ENCODE data around the gene TSHZ1. TPM values are rescaled to one million over a fixed set of nuclear protein-coding genes. Genes with fewer than 3 reads are reported as not detected.

TSHZ1 gene
- total RNA-seq, 1 donor, result 13.1 TPM

DNA sequence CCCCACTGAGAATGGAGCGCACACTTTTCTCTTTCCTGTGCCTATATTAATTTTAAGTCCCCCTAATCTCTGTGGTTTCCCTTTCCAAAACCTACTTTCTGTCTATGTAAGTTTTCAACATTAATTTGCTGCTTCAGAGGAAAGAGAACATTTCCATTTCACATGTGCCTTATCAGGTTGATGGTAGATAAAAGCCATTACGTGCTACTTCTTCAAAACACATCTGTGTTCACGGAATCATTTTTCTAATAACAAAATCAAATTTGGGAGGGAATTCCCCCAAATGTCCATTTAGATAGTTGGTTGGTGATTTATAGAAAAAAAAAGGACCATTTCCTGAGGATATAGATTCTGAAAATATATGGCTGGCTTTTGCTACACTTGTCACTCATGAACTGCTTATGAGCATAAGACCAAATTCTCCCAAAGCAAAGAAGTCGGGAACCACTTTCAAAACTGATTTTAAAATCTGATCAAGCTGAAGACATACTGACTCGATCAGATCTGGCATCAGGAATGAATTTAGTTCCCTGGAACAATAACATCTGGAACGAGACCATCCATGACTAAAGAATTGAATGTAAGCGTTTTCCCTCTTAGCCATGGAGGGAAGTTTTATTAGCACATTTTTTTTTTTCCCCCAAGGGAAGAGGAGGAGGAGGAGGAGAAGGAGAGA, 9.9 kb upstream of the TSHZ1 start:
- Histone ChIP-seq H3K4me3 (ENCODE audit: low read length) (no peak overlapping the region), H3K4me1 (ENCODE audit: insufficient read depth, low read length) (peaks cover 15% of the 10 kb centered on the region)

DNA sequence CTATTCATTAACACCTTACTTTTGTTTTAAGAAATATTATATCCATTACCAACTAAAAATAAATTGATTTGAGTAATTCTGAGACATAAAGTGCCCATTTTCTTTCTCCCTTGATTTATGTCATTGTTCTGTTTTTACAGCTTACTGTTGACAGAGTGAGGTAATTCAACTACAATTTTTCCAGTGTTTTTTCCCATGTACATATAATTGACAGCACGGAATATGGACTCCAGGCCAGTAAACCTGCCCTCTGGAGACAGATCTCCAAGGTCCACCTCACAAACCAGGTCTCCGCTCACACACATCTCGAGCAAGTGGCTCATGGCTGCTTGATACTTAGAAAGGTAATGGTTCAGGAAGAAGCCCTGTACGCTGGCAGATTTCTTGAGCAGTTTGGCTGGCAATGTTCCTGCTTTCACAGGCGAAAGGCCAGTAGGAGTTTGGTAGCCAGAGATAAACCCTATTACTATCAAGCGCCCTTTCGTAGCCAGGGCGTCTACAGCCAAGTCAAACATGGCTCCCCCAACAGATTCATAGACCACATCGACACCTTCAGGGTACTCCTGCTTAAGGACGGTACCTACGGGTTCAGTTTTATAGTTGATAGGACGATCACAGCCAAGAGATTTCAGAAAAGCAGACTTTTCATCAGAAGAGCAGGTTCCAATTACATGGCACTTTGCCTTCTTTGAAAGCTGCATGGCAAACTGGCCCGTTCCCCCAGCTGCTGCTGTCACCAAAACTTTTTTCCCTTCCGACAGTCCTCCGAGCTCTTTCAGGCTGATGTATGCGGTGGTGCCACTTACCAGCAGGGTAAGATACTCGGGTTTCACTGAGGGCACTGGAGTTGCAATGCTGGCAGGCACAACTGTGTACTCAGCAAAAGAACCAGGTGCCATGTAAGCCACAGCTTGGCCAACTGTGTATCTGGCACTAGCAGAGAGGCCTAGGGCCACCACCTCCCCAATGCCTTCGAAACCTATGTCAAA, 9.0 kb upstream of the TSHZ1 start:
- H3K27me3 ChIP-seq (ENCODE audit: insufficient read depth, low read length), result peaks cover 12% of the 10 kb centered on the region
- H3K4me1 ChIP-seq (ENCODE audit: insufficient read depth, low read length), result peaks cover 18% of the 10 kb centered on the region
- no peaks in the 10 kb centered on the region for H3K9me3 ChIP-seq (ENCODE audit: low read depth, low read length)
- H3K4me3 ChIP-seq (ENCODE audit: low read length), result no peak overlapping the region

More for the DNA sequence above, 9.9 kb upstream of the TSHZ1 start:
- Histone ChIP-seq H3K27me3 (ENCODE audit: insufficient read depth, low read length) (peaks cover 9% of the 10 kb centered on the region), H3K9me3 (ENCODE audit: low read depth, low read length) (no peaks in the 10 kb centered on the region)

DNA sequence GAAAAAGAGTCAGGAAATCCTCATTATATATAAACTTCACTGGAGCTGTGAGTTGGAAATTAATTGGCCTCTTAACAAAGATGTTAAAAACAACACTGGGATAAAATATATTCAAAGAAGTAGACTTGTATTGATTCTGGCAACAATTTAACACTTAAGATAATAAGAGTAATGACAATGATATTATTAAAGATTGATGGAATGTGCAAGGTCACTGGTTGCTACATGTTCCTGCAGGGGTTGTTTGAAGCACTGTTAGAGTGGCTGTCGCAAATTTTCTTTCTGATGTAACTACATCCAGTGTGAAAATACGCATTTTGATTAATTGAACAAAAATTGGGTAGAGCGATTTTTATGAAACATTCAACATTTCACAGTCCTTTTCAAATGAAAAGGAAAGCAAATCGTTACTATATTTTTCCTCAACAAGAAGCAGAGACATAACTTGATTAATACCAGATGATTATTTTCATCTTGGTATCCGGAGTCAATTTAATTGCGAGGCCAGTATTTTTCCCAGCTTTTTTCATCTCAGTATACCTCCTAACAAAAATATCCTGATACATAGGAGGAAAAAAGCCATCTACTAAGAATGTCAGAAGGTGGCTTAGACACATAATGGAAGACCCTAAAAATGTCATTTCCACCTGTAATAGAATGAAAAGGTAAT, 7.8 kb upstream of the TSHZ1 start:
- Histone ChIP-seq H3K4me1 (ENCODE audit: insufficient read depth, low read length) (peaks cover 31% of the 10 kb centered on the region), H3K27me3 (ENCODE audit: insufficient read depth, low read length) (peaks cover 12% of the 10 kb centered on the region), H3K4me3 (ENCODE audit: low read length) (no peak overlapping the region), H3K9me3 (ENCODE audit: low read depth, low read length) (no peaks in the 10 kb centered on the region)

DNA sequence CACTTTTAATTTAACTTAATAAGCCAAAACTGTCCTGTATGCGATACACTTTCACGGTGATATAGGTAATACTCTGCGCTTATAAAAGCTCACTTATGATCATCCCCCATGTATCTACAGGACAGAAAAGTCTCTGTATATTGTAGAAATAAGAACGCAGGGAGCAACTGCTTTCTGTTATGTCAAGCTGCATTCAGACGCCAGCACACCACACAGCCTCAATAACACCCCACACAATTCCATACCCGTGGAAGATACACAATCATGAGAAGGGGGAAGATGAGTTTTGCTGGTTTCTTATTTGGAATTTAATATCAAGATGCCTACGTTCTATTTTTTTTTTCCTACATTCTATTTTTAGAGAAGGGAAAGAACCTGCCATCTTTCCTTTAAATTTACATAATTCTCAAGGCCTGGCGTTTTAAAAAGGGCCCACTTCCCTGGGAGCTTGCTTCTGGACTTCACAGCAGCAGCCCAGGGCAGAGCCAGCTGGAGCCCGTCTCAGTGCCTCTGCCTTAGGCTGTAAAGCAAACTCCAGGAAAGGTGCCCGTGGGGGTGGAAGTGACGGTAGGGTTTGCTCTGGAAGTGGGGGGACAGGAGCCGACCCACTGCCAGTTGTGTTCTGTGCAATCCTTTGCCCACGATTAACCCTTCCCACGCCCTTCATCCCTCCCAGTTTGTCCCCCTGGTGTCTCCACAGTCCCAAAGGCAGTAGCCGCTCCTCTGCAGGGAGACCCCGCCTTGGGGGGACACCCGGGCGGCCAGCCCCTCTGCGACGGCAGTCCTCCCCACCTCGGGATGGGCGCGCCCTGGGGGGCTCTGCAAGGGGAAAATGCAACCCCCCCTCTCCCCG, 7.0 kb upstream of the TSHZ1 start:
- H3K27me3 ChIP-seq (ENCODE audit: insufficient read depth, low read length), result peaks cover 12% of the 10 kb centered on the region
- H3K9me3 ChIP-seq (ENCODE audit: low read depth, low read length), result no peaks in the 10 kb centered on the region
- no peak overlapping the region for H3K4me3 ChIP-seq (ENCODE audit: low read length)
- peaks cover 34% of the 10 kb centered on the region for H3K4me1 ChIP-seq (ENCODE audit: insufficient read depth, low read length)

DNA sequence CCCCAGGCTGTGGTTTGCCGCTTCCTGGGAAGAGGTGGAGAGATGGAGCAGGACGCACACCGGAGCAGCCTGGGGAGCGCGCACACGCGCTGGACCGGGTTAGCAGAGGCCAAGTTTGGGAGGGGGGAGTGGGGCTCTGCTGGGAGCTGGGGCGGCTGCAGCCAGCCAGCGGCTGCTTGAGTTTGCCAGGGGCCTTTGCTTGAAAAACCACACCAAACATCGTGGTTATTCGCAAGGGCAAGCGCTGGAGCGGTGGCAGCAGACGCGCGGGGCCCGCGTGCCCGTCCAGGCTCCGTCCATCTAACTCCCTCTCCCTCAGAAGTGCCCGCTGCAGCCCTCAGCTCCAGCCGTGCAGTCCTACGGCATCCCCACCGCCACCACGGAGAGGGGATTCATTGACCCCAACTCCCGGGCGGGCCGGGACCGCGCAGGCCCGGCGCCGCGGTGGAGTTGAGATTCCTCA, 6.3 kb upstream of the TSHZ1 start:
- Histone ChIP-seq H3K9me3 (ENCODE audit: low read depth, low read length) (no peaks in the 10 kb centered on the region), H3K27me3 (ENCODE audit: insufficient read depth, low read length) (peaks cover 12% of the 10 kb centered on the region), H3K4me1 (ENCODE audit: insufficient read depth, low read length) (peaks cover 34% of the 10 kb centered on the region), H3K4me3 (ENCODE audit: low read length) (no peak overlapping the region)

DNA sequence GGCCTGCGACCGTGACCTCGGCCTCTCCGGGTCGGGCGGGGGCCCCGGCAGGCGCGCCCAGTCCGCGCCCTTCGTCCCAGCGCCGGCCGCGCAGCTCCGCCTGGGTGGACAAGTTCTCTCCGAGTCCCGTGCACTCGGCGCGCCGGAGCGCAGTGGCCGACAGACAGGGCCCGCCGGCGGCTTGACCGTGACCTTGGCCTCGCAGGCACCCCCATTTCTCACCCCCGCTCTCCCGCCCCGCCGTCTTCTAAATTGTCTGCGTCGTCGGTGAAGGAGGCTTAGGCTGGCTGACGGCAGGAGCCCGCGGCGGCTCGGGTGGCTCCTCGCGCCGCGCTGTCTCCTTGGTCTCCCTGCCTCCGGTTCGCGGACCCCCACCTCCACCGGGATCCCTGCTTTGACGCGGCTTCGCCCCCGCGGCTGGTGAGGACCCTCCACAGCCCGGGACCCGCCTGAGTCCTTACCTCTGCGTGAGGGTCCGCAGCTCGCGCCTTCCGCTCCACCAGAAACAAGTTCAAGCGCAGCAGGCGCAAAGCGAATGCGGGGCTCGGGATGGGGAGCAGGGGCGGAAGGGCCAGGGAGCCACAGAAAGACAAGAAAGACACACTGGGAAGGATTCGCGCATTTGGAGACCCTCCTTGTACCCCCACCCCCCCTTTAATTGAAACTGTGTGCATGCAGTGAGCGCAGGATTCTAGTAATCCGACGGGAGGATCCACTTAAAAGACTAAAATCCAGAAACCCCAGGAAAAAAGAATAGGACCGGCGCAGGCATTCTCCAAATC, 5.7 kb upstream of the TSHZ1 start:
- Histone ChIP-seq H3K27me3 (ENCODE audit: insufficient read depth, low read length) (peaks cover 12% of the 10 kb centered on the region), H3K4me1 (ENCODE audit: insufficient read depth, low read length) (peaks cover 36% of the 10 kb centered on the region), H3K4me3 (ENCODE audit: low read length) (no peak overlapping the region), H3K9me3 (ENCODE audit: low read depth, low read length) (no peaks in the 10 kb centered on the region)

DNA sequence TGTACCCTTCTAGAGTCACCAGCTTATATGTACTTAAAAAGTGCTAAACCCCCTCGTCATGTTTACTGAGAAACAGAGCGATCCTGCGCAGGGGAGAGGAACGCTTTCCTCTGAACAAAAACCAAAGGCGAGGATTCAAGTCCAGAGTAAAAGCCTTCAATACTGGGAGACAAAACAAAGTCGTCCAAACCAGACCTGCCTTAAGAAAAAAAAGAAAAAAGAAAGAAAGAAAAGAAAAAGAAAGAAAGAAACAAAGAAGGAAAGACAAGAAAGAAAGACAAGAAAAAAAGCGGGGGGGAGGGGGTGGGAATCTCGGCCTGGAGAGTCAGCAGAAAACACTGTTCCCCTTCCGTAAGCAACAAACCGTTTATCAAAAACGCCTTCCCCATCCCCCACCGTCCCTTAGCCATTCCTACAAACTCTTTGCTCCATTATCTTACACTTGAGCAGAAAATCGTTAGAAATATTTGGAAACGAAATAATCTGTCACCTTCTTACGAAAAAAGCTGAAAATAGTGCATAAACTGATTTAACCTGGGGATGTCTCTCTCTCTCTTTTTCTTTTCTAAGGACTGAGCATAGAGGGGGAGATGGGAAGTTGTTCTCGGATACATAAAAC, 5.0 kb upstream of the TSHZ1 start:
- H3K4me1 ChIP-seq (ENCODE audit: insufficient read depth, low read length), result peaks cover 40% of the 10 kb centered on the region
- no peaks in the 10 kb centered on the region for H3K9me3 ChIP-seq (ENCODE audit: low read depth, low read length)
- no peak overlapping the region for H3K4me3 ChIP-seq (ENCODE audit: low read length)
- H3K27me3 ChIP-seq (ENCODE audit: insufficient read depth, low read length), result peaks cover 12% of the 10 kb centered on the region

DNA sequence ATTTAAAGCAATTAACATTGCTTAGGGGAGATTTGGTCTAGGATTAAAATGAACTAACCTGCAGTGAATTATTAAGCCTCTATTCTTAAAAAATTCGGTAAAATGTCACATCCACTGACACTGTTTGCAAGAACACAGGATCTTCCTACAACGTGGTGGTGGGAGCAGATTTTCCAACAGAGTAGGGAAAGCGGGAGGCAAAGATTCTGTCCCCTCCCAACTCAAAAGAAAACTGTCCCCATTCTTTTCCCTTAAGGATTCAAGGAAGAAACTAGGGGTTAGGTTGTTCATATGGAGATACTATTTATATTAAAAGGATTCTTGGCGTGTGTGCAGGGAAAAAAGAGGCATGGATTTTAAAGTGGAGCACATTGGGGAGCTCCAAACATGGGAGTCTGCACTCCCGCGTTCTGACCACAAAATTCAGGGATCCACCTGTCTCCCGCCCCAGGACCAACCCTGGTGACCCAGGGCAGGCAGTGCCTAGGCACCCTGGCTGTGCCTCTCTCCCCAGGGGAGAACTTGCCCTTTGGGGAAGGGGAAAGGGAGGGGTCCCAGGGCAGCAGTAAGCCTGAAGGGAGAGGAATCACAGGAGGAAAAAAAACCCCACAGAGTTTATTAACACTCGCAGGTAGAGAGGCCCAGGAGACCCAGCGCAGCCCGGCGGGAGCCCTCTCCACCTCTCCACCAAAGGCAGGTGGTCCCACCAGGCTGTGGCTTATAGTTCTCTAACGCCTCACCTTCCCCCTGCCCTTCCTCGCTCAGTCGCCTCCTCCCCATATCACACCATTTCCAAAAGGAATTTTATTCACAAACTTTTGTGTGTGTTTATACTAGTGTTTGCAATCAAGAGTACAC, 3.9 kb upstream of the TSHZ1 start:
- H3K9me3 ChIP-seq (ENCODE audit: low read depth, low read length), result no peaks in the 10 kb centered on the region
- peaks cover 12% of the 10 kb centered on the region for H3K27me3 ChIP-seq (ENCODE audit: insufficient read depth, low read length)
- peaks cover 40% of the 10 kb centered on the region for H3K4me1 ChIP-seq (ENCODE audit: insufficient read depth, low read length)
- no peak overlapping the region for H3K4me3 ChIP-seq (ENCODE audit: low read length)

DNA sequence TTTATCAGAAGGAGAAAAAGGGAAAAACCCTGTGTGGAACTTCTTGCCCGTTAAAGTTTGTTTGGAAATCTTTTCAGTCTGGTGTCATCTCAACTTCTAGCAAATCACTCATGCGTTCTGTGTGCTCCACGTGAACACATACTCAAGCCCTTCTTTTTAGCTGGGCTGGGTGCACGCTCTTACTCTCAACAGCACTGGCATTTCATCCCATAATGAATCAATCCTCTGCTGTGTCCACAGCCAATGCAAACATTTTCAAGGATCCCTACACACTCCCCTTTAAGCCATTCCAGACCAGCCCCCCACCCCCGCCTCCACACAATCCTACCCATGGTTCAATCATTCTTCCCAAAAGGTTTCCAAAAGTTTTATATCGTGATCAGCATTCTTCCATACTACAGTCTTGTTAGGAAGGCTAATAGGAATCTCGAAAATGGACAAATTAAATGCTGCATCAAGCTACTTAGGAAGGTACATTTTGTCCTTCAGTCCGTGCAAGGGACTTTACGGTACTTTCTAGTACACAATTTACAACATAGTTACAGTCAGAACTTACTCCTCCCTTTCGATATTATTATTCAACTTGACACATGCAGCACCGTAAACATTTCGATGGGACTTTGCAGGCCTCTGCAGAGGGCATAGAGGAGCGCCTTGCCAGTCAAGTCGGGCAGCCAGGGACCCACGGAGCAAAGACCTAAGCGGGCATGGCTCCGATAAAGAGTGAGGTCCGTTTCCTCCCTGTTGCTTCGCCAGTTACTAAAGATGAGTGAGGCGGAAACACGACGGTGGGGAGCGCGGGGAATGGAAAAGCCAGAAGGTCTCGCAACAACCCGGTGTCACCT, 3.1 kb upstream of the TSHZ1 start:
- Histone ChIP-seq H3K4me3 (ENCODE audit: low read length) (peak overlapping the region; percentile 91), H3K9me3 (ENCODE audit: low read depth, low read length) (no peaks in the 10 kb centered on the region), H3K27me3 (ENCODE audit: insufficient read depth, low read length) (peaks cover 12% of the 10 kb centered on the region), H3K4me1 (ENCODE audit: insufficient read depth, low read length) (peaks cover 47% of the 10 kb centered on the region)

DNA sequence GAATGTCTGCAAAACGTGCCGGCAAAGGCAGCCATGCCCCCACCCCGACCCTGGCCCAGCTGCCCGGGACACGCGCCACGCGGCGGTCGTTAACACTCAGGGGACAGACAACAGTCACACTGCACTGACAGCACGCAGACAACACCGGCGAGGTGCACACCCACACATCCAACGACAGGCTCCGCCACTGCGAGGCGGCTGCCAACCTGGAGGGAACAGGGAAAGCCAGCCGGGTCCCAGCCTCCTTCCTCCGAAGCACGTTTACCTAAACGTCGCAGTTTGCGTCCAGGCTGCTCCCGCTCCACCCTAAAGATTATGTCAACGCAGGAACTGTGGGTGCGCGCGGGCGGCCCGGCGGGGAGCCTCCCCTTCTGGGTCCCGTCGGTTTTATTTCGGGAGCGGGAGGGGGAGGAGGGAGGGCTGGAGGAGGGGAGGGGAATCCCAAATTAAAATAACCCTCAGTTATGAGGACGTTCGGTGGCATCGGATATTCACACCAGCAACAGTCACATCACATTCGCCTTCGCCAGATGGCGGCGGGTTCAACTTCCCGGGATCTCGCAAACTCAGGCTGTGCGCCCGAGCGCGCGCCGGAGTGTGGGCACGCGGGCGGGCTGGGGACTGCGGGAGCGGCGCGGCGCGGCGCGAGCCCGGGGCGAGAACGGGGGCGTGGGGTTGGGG, 2.3 kb upstream of the TSHZ1 start:
- Histone ChIP-seq H3K4me3 (ENCODE audit: low read length) (peak overlapping the region; percentile 91), H3K4me1 (ENCODE audit: insufficient read depth, low read length) (peaks cover 52% of the 10 kb centered on the region), H3K27me3 (ENCODE audit: insufficient read depth, low read length) (peaks cover 12% of the 10 kb centered on the region)

DNA sequence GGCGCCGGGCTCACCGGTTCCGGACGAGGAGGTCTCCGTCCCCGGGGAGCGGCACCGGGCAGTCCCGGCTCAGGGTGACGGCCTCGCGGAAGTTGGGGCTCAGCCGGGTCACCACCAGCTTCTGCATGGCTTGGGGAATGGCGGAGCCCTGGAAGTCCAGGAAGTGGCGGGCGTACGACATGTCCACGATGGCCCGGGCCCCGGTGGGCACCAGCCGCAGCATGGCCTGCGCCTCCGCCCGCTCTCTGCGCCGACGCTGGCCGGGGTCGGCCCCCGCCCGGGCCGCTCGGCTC, 1.8 kb upstream of the TSHZ1 start:
- Histone ChIP-seq H3K4me3 (ENCODE audit: low read length) (peak overlapping the region; percentile 91), H3K9me3 (ENCODE audit: low read depth, low read length) (no peaks in the 10 kb centered on the region), H3K4me1 (ENCODE audit: insufficient read depth, low read length) (peaks cover 52% of the 10 kb centered on the region), H3K27me3 (ENCODE audit: insufficient read depth, low read length) (peaks cover 12% of the 10 kb centered on the region)

More for the DNA sequence above, 2.3 kb upstream of the TSHZ1 start:
- no peaks in the 10 kb centered on the region for H3K9me3 ChIP-seq (ENCODE audit: low read depth, low read length)
